Stimulated activated memory B cell treated with anti-CD40 and anti-IgM and Interleukin-4, amounts not matched to agents 10 μg/mL and 1 μg/mL and 100 μg/mL, for 72 hours (primary cell): ENCODE results near the gene PSIP1.
A peak's percentile ranks its signal among the peaks of the same experiment; 100 is the strongest.
"Not testable (repeated sequence)": the region's sequence is repeated elsewhere in the genome, so short reads cannot be mapped to it uniquely, and the experiment has no call there.

Source experiments
- ATAC-seq: fragments of 150-1000 bp; cut with Tn5 transposase; 2 replicates; pipeline ENCODE4 v1.10.0; 2021
- H3K27ac Mint-ChIP-seq: one replicate; pipeline ENCODE4 v1.8.0; 2022; ENCODE audit warnings: mild to moderate bottlenecking, mixed read lengths
- H3K27me3 Mint-ChIP-seq: one replicate; pipeline ENCODE4 v1.8.0; 2022; ENCODE audit warnings: mixed read lengths
- H3K36me3 Mint-ChIP-seq: one replicate; pipeline ENCODE4 v1.8.0; 2022; ENCODE audit warnings: mixed read lengths
- H3K4me1 Mint-ChIP-seq: one replicate; pipeline ENCODE4 v1.8.0; 2022; ENCODE audit warnings: mixed read lengths
- H3K4me3 Mint-ChIP-seq: one replicate; pipeline ENCODE4 v1.8.0; 2022; ENCODE audit warnings: mild to moderate bottlenecking, moderate library complexity, mixed read lengths
- H3K9me3 Mint-ChIP-seq: one replicate; pipeline ENCODE4 v1.8.0; 2022; ENCODE audit warnings: mixed read lengths

PSIP1 gene

GRCh38 chr9:15510789-15511575, at the start of gene PSIP1:
TSS of gene PSIP1 (minus strand) at chr9:15510970. CDS start at chr9:15510188, 782 bp downstream.
- ATAC-seq: peak; percentile 90

GRCh38 chr9:15553528-15553898, 42.7 kb upstream of the PSIP1 start:
- peak; percentile 43 for ATAC-seq
- no peaks in the 10 kb centered on the region for H3K9me3 Mint-ChIP-seq
- peak overlapping the region; percentile 76 for H3K27ac Mint-ChIP-seq
- H3K36me3 Mint-ChIP-seq: no peaks in the 10 kb centered on the region
- H3K27me3 Mint-ChIP-seq: no peaks in the 10 kb centered on the region
- peak overlapping the region; percentile 98 for H3K4me3 Mint-ChIP-seq
- H3K4me1 Mint-ChIP-seq: peaks cover 22% of the 10 kb centered on the region

More at GRCh38 chr9:15510789-15511575, at the start of gene PSIP1:
- Mint-ChIP-seq H3K27me3 (no peaks in the 10 kb centered on the region), H3K27ac (peak within 1 kb of the TSS; percentile 97), H3K4me3 (peak within 1 kb of the TSS; percentile 93), H3K36me3 (peaks cover 17% of the 10 kb centered on the region), H3K9me3 (no peaks in the 10 kb centered on the region), H3K4me1 (peaks cover 59% of the 10 kb centered on the region)

- ATAC-seq: peak; percentile 91
These were observed 42.1 kb upstream of the PSIP1 start, which contains the start of gene CCDC171 for GRCh38 chr9:15552636-15553527. TSS of gene CCDC171 (plus strand) at chr9:15553043. CDS start at chr9:15564089, 11,046 bp downstream.

GRCh38 chr9:15549611-15550010, 38.8 kb upstream of the PSIP1 start:
- Mint-ChIP-seq H3K4me1 (peaks cover 22% of the 10 kb centered on the region), H3K4me3 (no peak overlapping the region), H3K36me3 (no peaks in the 10 kb centered on the region), H3K27me3 (no peaks in the 10 kb centered on the region), H3K27ac (no peak overlapping the region), H3K9me3 (peaks cover 3% of the 10 kb centered on the region)
- ATAC-seq: no peak

More at GRCh38 chr9:15552636-15553527, 42.1 kb upstream of the PSIP1 start, which contains the start of gene CCDC171:
- Mint-ChIP-seq H3K27ac (peak within 1 kb of the TSS; percentile 76), H3K4me3 (peak within 1 kb of the TSS; percentile 98), H3K27me3 (no peaks in the 10 kb centered on the region), H3K4me1 (peaks cover 22% of the 10 kb centered on the region), H3K9me3 (no peaks in the 10 kb centered on the region), H3K36me3 (no peaks in the 10 kb centered on the region)

- H3K9me3 Mint-ChIP-seq: peaks cover 3% of the 10 kb centered on the region
- no peak for ATAC-seq
- H3K4me1 Mint-ChIP-seq: no peaks in the 10 kb centered on the region
- no peak overlapping the region for H3K27ac Mint-ChIP-seq
- H3K4me3 Mint-ChIP-seq: no peak overlapping the region
- no peaks in the 10 kb centered on the region for H3K27me3 Mint-ChIP-seq
- H3K36me3 Mint-ChIP-seq: no peaks in the 10 kb centered on the region
These were observed 32.5 kb upstream of the PSIP1 start for GRCh38 chr9:15543047-15543813.

- no peaks in the 10 kb centered on the region for H3K4me1 Mint-ChIP-seq
- no peak for ATAC-seq
- H3K27me3 Mint-ChIP-seq: no peaks in the 10 kb centered on the region
- H3K4me3 Mint-ChIP-seq: no peak overlapping the region
- no peak overlapping the region for H3K27ac Mint-ChIP-seq
- H3K9me3 Mint-ChIP-seq: peaks cover 3% of the 10 kb centered on the region
- H3K36me3 Mint-ChIP-seq: no peaks in the 10 kb centered on the region
These were observed 31.9 kb upstream of the PSIP1 start for GRCh38 chr9:15542624-15543023.

GRCh38 chr9:15541872-15542271, 31.1 kb upstream of the PSIP1 start:
- Mint-ChIP-seq H3K27ac (no peak overlapping the region), H3K27me3 (no peaks in the 10 kb centered on the region), H3K36me3 (no peaks in the 10 kb centered on the region), H3K4me3 (no peak overlapping the region), H3K4me1 (no peaks in the 10 kb centered on the region), H3K9me3 (peaks cover 3% of the 10 kb centered on the region)
- ATAC-seq: no peak

GRCh38 chr9:15531380-15531779, 20.6 kb upstream of the PSIP1 start:
- ATAC-seq: peak; percentile 54
- H3K27me3 Mint-ChIP-seq: no peaks in the 10 kb centered on the region
- H3K9me3 Mint-ChIP-seq: no peaks in the 10 kb centered on the region
- no peak overlapping the region for H3K4me3 Mint-ChIP-seq
- no peaks in the 10 kb centered on the region for H3K36me3 Mint-ChIP-seq
- peak overlapping the region; percentile 19 for H3K27ac Mint-ChIP-seq
- H3K4me1 Mint-ChIP-seq: peaks cover 18% of the 10 kb centered on the region

GRCh38 chr9:15529566-15530324, 19.0 kb upstream of the PSIP1 start:
- H3K36me3 Mint-ChIP-seq: no peaks in the 10 kb centered on the region
- no peak overlapping the region for H3K4me3 Mint-ChIP-seq
- peak; percentile 92 for ATAC-seq
- peak overlapping the region; percentile 73 for H3K27ac Mint-ChIP-seq
- H3K27me3 Mint-ChIP-seq: no peaks in the 10 kb centered on the region
- peaks cover 18% of the 10 kb centered on the region for H3K4me1 Mint-ChIP-seq
- no peaks in the 10 kb centered on the region for H3K9me3 Mint-ChIP-seq

- not testable (repeated sequence) for H3K27ac Mint-ChIP-seq, H3K36me3 Mint-ChIP-seq, H3K27me3 Mint-ChIP-seq, H3K9me3 Mint-ChIP-seq, H3K4me3 Mint-ChIP-seq, ATAC-seq
- peaks cover 18% of the 10 kb centered on the region for H3K4me1 Mint-ChIP-seq
These were observed 16.3 kb upstream of the PSIP1 start for GRCh38 chr9:15527035-15527434.

GRCh38 chr9:15525958-15526357, 15.2 kb upstream of the PSIP1 start:
- no peaks in the 10 kb centered on the region for H3K9me3 Mint-ChIP-seq
- H3K27me3 Mint-ChIP-seq: no peaks in the 10 kb centered on the region
- no peak overlapping the region for H3K4me3 Mint-ChIP-seq
- no peak for ATAC-seq
- H3K4me1 Mint-ChIP-seq: peaks cover 18% of the 10 kb centered on the region
- no peak overlapping the region for H3K27ac Mint-ChIP-seq
- no peaks in the 10 kb centered on the region for H3K36me3 Mint-ChIP-seq

- H3K4me3 Mint-ChIP-seq: no peak overlapping the region
- H3K27me3 Mint-ChIP-seq: no peaks in the 10 kb centered on the region
- no peak for ATAC-seq
- peaks cover 12% of the 10 kb centered on the region for H3K4me1 Mint-ChIP-seq
- no peaks in the 10 kb centered on the region for H3K36me3 Mint-ChIP-seq
- no peaks in the 10 kb centered on the region for H3K9me3 Mint-ChIP-seq
- H3K27ac Mint-ChIP-seq: no peak overlapping the region
These were observed 14.2 kb upstream of the PSIP1 start for GRCh38 chr9:15524845-15525455.

GRCh38 chr9:15522130-15522755, 11.5 kb upstream of the PSIP1 start:
- Mint-ChIP-seq H3K4me3 (no peak overlapping the region), H3K9me3 (no peaks in the 10 kb centered on the region), H3K4me1 (no peaks in the 10 kb centered on the region), H3K36me3 (no peaks in the 10 kb centered on the region), H3K27ac (no peak overlapping the region), H3K27me3 (no peaks in the 10 kb centered on the region)
- ATAC-seq: no peak

- no peaks in the 10 kb centered on the region for H3K27me3 Mint-ChIP-seq
- no peak for ATAC-seq
- H3K9me3 Mint-ChIP-seq: no peaks in the 10 kb centered on the region
- H3K27ac Mint-ChIP-seq: no peak overlapping the region
- no peak overlapping the region for H3K4me3 Mint-ChIP-seq
- no peaks in the 10 kb centered on the region for H3K4me1 Mint-ChIP-seq
- H3K36me3 Mint-ChIP-seq: no peaks in the 10 kb centered on the region
These were observed 10.5 kb upstream of the PSIP1 start for GRCh38 chr9:15521254-15521653.
